ENCODE data around the gene B3GALNT1. TPM values are rescaled to one million over a fixed set of nuclear protein-coding genes. Genes with fewer than 3 reads are reported as not detected.

The B3GALNT1 gene
- total and polyA plus RNA-seq, 3 donors (not counting 1 experiment from before 2014, with no cell fraction given), result 5.1 to 18.2 (median 6.5) TPM

Other genes starting within 250 kb of the B3GALNT1 start
- gene NMD3, start 116.0 kb upstream of the B3GALNT1 start, total RNA-seq, result 100 to 1,000 TPM in 1 of 2 donors, 10 to 100 TPM in 1; 74.4 to 112 TPM
- gene NMD3, start 116.0 kb upstream of the B3GALNT1 start, polyA plus RNA-seq, result 41.0 TPM